Right lobe of liver (tissue), 4 donors: ENCODE data around the gene SYNGR2.

Experiments used
- POLR2A ChIP-seq: fragments of 450-650 bp; IDR thresholded peaks from one replicate; pipeline ENCODE4 v1.6.1; 2017; ENCODE audit warnings: antibody characterized with exemption, mild to moderate bottlenecking
- TF ChIP-seq, protein P1 (sequence below), 4 donors: fragments of 200-600 bp in 3 of 4; fragments of 450-650 bp in 1 of 4; IDR thresholded peaks; one replicate each; pipeline versions ENCODE4 v1.5.1 to v1.8.0; 2016 to 2022; ENCODE audit warnings: antibody characterized with exemption in 4 of 4, mild to moderate bottlenecking in 2 of 4
- donor health status: DM: no; HTN: no; CAD: no.
- donor health status: DM: no; HTN: no; CAD: no.
- donor health status: DM: no; HTN: yes; CAD: no.

DNA sequence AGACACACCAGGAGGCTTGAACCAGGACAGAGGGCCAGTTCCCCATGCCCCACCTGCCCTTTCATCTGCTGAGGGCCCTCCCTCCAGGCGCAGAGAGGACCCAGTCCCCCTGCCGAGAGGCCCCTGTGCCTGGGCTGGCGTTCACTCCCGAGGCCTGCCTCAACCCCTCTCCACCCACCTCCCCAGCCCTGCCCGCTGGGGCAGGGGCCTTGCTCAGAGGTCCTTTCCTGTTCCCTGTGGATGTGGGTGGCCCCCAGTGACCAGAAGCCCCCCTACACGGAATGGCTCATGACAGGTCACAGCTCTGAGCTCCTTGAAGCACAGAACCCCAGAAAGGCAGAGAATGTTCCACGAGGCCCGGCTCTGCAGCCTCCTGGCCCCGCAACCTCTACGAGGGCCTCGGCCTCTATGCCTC, 46.6 kb upstream of the SYNGR2 start:
- TF ChIP-seq, protein P1, sequence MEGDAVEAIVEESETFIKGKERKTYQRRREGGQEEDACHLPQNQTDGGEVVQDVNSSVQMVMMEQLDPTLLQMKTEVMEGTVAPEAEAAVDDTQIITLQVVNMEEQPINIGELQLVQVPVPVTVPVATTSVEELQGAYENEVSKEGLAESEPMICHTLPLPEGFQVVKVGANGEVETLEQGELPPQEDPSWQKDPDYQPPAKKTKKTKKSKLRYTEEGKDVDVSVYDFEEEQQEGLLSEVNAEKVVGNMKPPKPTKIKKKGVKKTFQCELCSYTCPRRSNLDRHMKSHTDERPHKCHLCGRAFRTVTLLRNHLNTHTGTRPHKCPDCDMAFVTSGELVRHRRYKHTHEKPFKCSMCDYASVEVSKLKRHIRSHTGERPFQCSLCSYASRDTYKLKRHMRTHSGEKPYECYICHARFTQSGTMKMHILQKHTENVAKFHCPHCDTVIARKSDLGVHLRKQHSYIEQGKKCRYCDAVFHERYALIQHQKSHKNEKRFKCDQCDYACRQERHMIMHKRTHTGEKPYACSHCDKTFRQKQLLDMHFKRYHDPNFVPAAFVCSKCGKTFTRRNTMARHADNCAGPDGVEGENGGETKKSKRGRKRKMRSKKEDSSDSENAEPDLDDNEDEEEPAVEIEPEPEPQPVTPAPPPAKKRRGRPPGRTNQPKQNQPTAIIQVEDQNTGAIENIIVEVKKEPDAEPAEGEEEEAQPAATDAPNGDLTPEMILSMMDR (IDR thresholded peaks at IDR 0.05) = no peak
- no peak for TF ChIP-seq POLR2A
